ENCODE data around the gene ATP13A5.

The ATP13A5 gene

GRCh38 chr3:193305356-193305755 is 73.2 kb downstream of the ATP13A5 start:
- no peak for DNase-seq (ENCODE audit: low read depth)
- TF ChIP-seq MAX (IDR thresholded peaks at IDR 0.05; ENCODE audit: low read depth, low read length) = no peak
- no peak for TF ChIP-seq POLR2A (IDR thresholded peaks at IDR 0.05; ENCODE audit: extremely low read depth, insufficient read length)
- TF ChIP-seq CTCF (IDR thresholded peaks at IDR 0.05; ENCODE audit: low read depth, low read length) = no peak
- TF ChIP-seq MYC (IDR thresholded peaks at IDR 0.05; ENCODE audit: low read depth, low read length) = no peak
- H3K4me3 ChIP-seq (ENCODE audit: low read depth, low read length) = no peak overlapping the region

- no peak overlapping the region for H3K4me3 ChIP-seq (ENCODE audit: low read depth, low read length)
- no peak for DNase-seq (ENCODE audit: low read depth)
- TF ChIP-seq CTCF (IDR thresholded peaks at IDR 0.05; ENCODE audit: low read depth, low read length) (no peak), POLR2A (IDR thresholded peaks at IDR 0.05; ENCODE audit: extremely low read depth, insufficient read length) (no peak), MYC (IDR thresholded peaks at IDR 0.05; ENCODE audit: low read depth, low read length) (no peak), MAX (IDR thresholded peaks at IDR 0.05; ENCODE audit: low read depth, low read length) (no peak)
These were observed 77.1 kb downstream of the ATP13A5 start for GRCh38 chr3:193301433-193301832.

- TF ChIP-seq CTCF (IDR thresholded peaks at IDR 0.05; ENCODE audit: low read depth, low read length) (no peak), MYC (IDR thresholded peaks at IDR 0.05; ENCODE audit: low read depth, low read length) (no peak), MAX (IDR thresholded peaks at IDR 0.05; ENCODE audit: low read depth, low read length) (no peak), POLR2A (IDR thresholded peaks at IDR 0.05; ENCODE audit: extremely low read depth, insufficient read length) (no peak)
- H3K4me3 ChIP-seq (ENCODE audit: low read depth, low read length) = no peak overlapping the region
- no peak for DNase-seq (ENCODE audit: low read depth)
These were observed 81.1 kb downstream of the ATP13A5 start for GRCh38 chr3:193297421-193297820.

GRCh38 chr3:193295985-193296384 is 82.6 kb downstream of the ATP13A5 start:
- no peak for TF ChIP-seq POLR2A (IDR thresholded peaks at IDR 0.05; ENCODE audit: extremely low read depth, insufficient read length)
- TF ChIP-seq MYC (IDR thresholded peaks at IDR 0.05; ENCODE audit: low read depth, low read length) = no peak
- TF ChIP-seq MAX (IDR thresholded peaks at IDR 0.05; ENCODE audit: low read depth, low read length) = no peak
- no peak for TF ChIP-seq CTCF (IDR thresholded peaks at IDR 0.05; ENCODE audit: low read depth, low read length)
- no peak overlapping the region for H3K4me3 ChIP-seq (ENCODE audit: low read depth, low read length)
- DNase-seq (ENCODE audit: low read depth) = no peak

GRCh38 chr3:193292386-193292785 is 86.2 kb downstream of the ATP13A5 start:
- TF ChIP-seq POLR2A (IDR thresholded peaks at IDR 0.05; ENCODE audit: extremely low read depth, insufficient read length) (no peak), CTCF (IDR thresholded peaks at IDR 0.05; ENCODE audit: low read depth, low read length) (no peak)
- no peak overlapping the region for H3K4me3 ChIP-seq (ENCODE audit: low read depth, low read length)
- DNase-seq (ENCODE audit: low read depth) = no peak
